Large intestine (tissue), 12 donors: Measurements from ENCODE around the gene SAMD1. TPM values are rescaled to one million over a fixed set of nuclear protein-coding genes. Genes with fewer than 3 reads are reported as not detected.

Experiments
- DNase-seq, 2 donors: peaks; one replicate each; pipeline versions ENCODE4 v3.0.0 to v3.0.0-alpha.2; 2013
- H3K27ac ChIP-seq: one replicate; pipeline ENCODE4 v1.5.1; 2013; ENCODE audit warnings: low read length
- H3K27me3 ChIP-seq: 2 replicates; pipeline ENCODE4 v1.6.1; 2013; ENCODE audit warnings: low read length; ENCODE audit not compliant: control insufficient read depth, insufficient read depth
- H3K36me3 ChIP-seq: 2 replicates; pipeline ENCODE4 v1.6.1; 2013; ENCODE audit warnings: low read length; ENCODE audit not compliant: control insufficient read depth, insufficient read depth
- H3K4me1 ChIP-seq: one replicate; pipeline ENCODE4 v1.6.1; 2013; ENCODE audit warnings: low read length; ENCODE audit not compliant: control insufficient read depth, insufficient read depth
- H3K4me3 ChIP-seq: one replicate; pipeline ENCODE4 v1.5.1; 2013; ENCODE audit warnings: low read length
- H3K9me3 ChIP-seq: one replicate; pipeline ENCODE4 v1.6.1; 2013; ENCODE audit warnings: mild to moderate bottlenecking, low read depth, low read length, moderate library complexity; ENCODE audit not compliant: control insufficient read depth
- WGBS: methylation state at CpG from one replicate; pipeline ENCODE4 v1.1.5; 2013; ENCODE audit warnings: low lambda C conversion rate; ENCODE audit not compliant: insufficient coverage; 5-methylcytosine and 5-hydroxymethylcytosine counted together
- long read RNA-seq, 11 donors: transcript quantifications; one replicate each; lab custom pipeline, GENCODE V29; 2026
- polyA plus RNA-seq: library from polyadenylated mRNA; unstranded; fragments of 120-200 nt; gene quantifications from one replicate; pipeline ENCODE4 v1.2.1, GENCODE V29; 2013

Gene SAMD1
- polyA plus RNA-seq: 40.1 TPM
- long read RNA-seq, donor 1, transcript SAMD1-202 (5 exons, 2,164 nt): major isoform, 12 of 12 reads
- long read RNA-seq, donor 1, partial matches to known transcripts: 0 of 12 reads
- long read RNA-seq, donor 1, other reads (novel, unspliced or antisense): 0 of 12 reads
- long read RNA-seq, donor 2, transcript SAMD1-202 (5 exons, 2,164 nt): major isoform, 15 of 15 reads
- long read RNA-seq, donor 2, partial matches to known transcripts: 0 of 15 reads
- long read RNA-seq, donor 2, other reads (novel, unspliced or antisense): 0 of 15 reads
- long read RNA-seq, donor 3: 0 reads
- long read RNA-seq, donor 4, partial matches to known transcripts: 0 of 2 reads
- long read RNA-seq, donor 4, other reads (novel, unspliced or antisense): 0 of 2 reads
- long read RNA-seq, donor 5, transcript SAMD1-202 (5 exons, 2,164 nt): major isoform, 5 of 5 reads
- long read RNA-seq, donor 5, partial matches to known transcripts: 0 of 5 reads
- long read RNA-seq, donor 5, other reads (novel, unspliced or antisense): 0 of 5 reads
- long read RNA-seq, donor 6, transcript SAMD1-202 (5 exons, 2,164 nt): major isoform, 10 of 10 reads
- long read RNA-seq, donor 6, partial matches to known transcripts: 0 of 10 reads
- long read RNA-seq, donor 6, other reads (novel, unspliced or antisense): 0 of 10 reads
- long read RNA-seq, donor 7, partial matches to known transcripts: 0 of 2 reads
- long read RNA-seq, donor 7, other reads (novel, unspliced or antisense): 0 of 2 reads
- long read RNA-seq, donor 8, transcript SAMD1-202 (5 exons, 2,164 nt): major isoform, 13 of 20 reads
- long read RNA-seq, donor 8, partial matches to known transcripts: 6 of 20 reads
- long read RNA-seq, donor 8, other reads (novel, unspliced or antisense): 0 of 20 reads
- long read RNA-seq, donor 9, transcript SAMD1-202 (5 exons, 2,164 nt): major isoform, 6 of 13 reads
- long read RNA-seq, donor 9, partial matches to known transcripts: 7 of 13 reads
- long read RNA-seq, donor 9, other reads (novel, unspliced or antisense): 0 of 13 reads
- long read RNA-seq, donor 10, transcript SAMD1-202 (5 exons, 2,164 nt): major isoform, 8 of 8 reads
- long read RNA-seq, donor 10, partial matches to known transcripts: 0 of 8 reads
- long read RNA-seq, donor 10, other reads (novel, unspliced or antisense): 0 of 8 reads
- long read RNA-seq, donor 11, transcript SAMD1-202 (5 exons, 2,164 nt): major isoform, 7 of 7 reads
- long read RNA-seq, donor 11, partial matches to known transcripts: 0 of 7 reads
- long read RNA-seq, donor 11, other reads (novel, unspliced or antisense): 0 of 7 reads

DNA sequence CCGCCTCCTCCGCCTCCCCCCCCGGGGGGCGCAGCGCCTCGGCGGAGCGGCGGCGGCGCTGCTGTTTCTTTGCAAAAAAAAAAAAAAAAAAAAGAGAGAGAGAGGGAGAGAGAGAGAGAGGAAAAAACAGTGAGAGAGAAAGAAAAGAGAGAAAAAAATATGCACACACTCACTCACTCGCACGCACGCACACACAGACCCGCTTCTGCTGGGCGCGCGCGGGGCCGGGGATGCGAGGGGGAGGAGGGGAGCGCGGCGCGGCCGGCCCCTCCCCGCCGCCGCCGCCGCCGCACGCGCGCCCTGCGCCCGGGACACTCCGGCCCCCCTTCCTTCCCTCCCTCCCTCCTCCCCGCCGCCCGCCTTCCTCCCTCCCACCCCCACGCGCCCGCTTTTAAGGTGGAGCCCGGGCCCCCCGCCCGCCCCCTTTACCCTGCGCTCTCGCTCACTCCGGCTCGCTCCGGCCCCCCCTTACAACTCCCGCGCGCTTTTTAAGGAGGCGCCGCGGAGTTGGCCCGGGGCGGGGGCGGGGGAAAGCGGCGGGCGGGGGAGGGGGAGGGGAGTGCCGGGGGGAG is at the start of gene SAMD1:
SAMD1 (minus strand) TSS at position 243 of the 572 bp plus-strand sequence.
- 0% methylated on average over 5 of the region's 65 CpGs for WGBS
- peak in 1 of 2 donors; percentile 81 for DNase-seq
- Histone ChIP-seq H3K4me3 (peak within 1 kb of the TSS; percentile 86), H3K27me3 (no peaks in the 10 kb centered on the region), H3K9me3 (peaks cover 3% of the 10 kb centered on the region), H3K36me3 (peaks cover 12% of the 10 kb centered on the region), H3K4me1 (peaks cover 13% of the 10 kb centered on the region), H3K27ac (peak within 1 kb of the TSS; percentile 88)

DNA sequence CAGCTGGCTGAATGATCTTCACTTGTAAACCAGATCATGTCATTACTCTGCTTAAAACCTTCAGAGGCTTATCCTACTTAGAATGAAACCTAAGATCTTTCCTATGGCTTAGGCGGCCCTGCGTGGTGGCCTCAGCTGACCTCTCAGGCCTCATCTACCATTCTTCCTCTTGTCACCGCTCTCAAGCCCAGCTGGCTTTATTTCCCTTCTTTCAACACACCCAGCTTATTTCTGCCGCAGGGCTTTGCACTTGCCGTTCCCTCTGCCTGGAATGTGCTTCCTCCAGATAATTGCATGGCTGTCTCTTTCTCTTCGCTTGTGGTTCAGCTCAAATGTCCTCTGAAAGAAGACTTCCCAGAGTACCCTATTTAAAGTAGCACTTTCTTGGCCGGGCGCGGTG is 49.4 kb upstream of the SAMD1 start:
- Histone ChIP-seq H3K27ac (no peak overlapping the region), H3K9me3 (no peaks in the 10 kb centered on the region), H3K36me3 (no peaks in the 10 kb centered on the region), H3K4me1 (peaks cover 10% of the 10 kb centered on the region), H3K27me3 (no peaks in the 10 kb centered on the region), H3K4me3 (no peak overlapping the region)
- DNase-seq: no peak
- WGBS: 80% methylated on average over 1 of the region's 9 CpGs

DNA sequence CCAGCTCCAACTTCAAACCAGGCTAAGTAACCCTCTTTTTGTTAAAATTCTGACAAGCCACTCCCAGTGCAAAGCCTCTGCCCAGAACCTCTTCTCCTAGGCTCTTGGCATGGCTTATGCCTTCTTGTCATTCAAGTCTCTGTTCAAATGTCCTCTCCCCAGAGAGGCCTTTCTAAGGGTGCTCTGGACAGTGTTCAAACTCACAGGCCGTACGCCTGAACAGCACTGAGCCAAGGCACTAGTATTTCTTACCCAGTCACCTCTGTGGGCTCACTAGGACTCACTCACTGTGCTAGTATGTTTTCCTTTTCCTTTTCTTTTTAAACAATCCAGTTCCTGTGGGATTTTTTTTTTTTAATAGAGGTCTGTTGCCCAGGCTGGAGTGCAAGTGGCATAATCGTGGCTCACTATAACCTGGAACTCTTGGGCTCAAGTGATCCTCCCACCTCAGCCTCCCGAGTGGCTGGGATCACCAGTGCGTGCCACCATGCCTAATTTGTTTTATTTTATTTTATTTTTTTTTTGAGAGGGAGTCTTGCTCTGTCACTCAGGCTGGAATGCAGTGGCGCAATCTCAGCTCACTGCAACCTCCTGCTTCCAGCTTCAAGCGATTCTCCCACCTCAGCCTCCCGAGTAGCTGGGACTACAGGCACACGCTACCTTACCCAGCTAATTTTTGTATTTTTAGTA is 48.2 kb upstream of the SAMD1 start:
- H3K27me3 ChIP-seq: no peaks in the 10 kb centered on the region
- H3K36me3 ChIP-seq: no peaks in the 10 kb centered on the region
- no peak overlapping the region for H3K4me3 ChIP-seq
- no peaks in the 10 kb centered on the region for H3K9me3 ChIP-seq
- DNase-seq: no peak
- no peak overlapping the region for H3K27ac ChIP-seq
- 100% methylated on average over 1 of the region's 9 CpGs for WGBS
- H3K4me1 ChIP-seq: peaks cover 10% of the 10 kb centered on the region

DNA sequence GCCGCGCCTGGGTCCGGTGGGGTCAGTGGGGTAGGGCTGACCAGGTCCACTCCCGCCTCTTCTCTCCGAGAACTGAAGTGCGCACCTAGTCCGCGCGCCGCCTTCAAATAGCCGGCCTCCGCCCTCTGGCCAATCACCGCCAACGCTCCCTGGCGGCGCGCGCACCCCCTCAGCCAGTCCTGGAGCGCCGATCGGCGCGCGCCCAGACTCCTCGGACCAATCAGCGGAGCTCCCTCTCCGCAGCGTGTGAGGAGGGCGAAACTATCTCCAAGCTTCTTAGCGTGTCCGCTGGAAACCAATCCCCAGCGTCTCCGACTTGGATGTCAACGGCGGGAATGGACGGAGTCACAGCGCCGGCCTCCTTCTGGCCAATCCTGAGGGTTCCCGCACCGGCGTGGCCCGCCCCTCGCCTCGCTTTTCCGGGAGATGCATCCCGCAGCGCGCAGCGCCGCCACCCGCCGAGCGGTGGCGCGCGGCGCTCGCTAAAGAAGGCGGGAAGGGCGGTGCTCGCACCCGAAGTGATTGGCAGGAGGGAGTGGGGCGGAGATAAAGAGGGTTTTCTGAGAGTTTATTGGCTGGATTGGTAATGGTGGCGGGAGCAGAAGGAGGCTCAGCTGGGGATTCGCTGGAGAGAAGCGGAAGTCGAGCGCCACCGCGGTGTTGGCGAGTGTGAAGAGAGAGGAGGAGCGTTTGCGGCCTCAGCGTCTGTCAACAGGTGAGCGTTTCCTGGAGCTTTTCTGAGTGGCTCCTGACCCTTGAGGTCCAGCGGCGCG is 46.1 kb upstream of the SAMD1 start, which contains the start of gene ASF1B:
ASF1B (minus strand) TSS at position 81 of the 773 bp plus-strand sequence. CDS start 133 bp downstream, outside the sequence.
- Histone ChIP-seq H3K4me1 (peaks cover 10% of the 10 kb centered on the region), H3K36me3 (no peaks in the 10 kb centered on the region), H3K27ac (peak within 1 kb of the TSS; percentile 97), H3K4me3 (peak within 1 kb of the TSS; percentile 83), H3K9me3 (no peaks in the 10 kb centered on the region), H3K27me3 (no peaks in the 10 kb centered on the region)
- no CpG with 5 or more reads among the region's 78 CpGs for WGBS
- DNase-seq: peak; percentile 100

DNA sequence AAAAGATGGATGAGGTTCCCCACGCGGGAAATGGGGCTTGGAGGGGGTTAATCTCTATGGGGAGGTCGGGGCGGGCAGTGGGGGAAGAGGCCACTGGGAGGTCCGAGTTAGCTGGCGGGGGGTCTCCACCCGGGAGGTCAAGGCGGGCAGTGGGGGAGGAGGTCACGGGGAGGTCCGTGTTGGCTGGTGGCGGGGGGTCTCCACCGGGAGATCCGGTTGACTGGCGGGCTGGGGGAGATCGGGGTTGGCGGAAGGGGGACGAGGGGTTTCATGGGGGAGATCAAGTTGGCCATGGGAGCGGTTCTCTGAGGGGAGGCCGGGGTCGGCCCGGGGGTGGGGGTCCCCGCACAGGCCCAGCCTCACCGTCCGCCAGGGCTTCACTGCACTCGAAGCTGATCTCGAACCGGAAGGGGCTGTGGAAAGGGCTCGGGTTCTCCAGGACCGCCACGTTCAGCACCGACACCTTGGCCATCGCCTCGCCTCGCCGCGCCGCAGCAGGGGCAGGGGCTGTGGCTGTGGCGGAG is 45.5 kb upstream of the SAMD1 start:
- Histone ChIP-seq H3K27ac (no peak overlapping the region), H3K36me3 (no peaks in the 10 kb centered on the region), H3K4me3 (peak overlapping the region; percentile 69), H3K27me3 (no peaks in the 10 kb centered on the region), H3K9me3 (no peaks in the 10 kb centered on the region), H3K4me1 (peaks cover 10% of the 10 kb centered on the region)
- no CpG with 5 or more reads among the region's 38 CpGs for WGBS
- no peak for DNase-seq

DNA sequence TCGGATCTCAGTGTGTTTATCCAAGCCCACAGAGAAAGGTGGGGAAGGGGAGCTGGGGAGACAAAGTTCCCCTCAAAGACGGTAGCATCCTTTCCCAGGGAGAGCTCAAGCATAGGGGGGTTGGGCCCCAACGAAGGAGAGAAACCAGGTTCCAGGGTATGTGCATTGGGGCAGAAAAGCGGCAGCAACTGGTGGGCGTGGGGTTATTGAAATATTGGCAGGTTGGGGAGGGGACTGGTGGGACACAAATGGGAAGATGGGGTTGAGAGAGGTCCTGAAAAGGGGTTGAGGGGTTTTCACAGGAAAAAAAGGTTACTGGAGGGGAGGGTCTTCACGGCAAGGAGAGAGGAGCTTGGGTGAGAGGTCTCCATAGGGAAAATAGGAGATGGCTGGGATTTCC is 44.8 kb upstream of the SAMD1 start:
- WGBS: 40% methylated on average over 2 of the region's 6 CpGs
- no peak for DNase-seq
- Histone ChIP-seq H3K27ac (no peak overlapping the region), H3K4me3 (peak overlapping the region; percentile 69), H3K27me3 (no peaks in the 10 kb centered on the region), H3K4me1 (peaks cover 10% of the 10 kb centered on the region), H3K36me3 (no peaks in the 10 kb centered on the region), H3K9me3 (no peaks in the 10 kb centered on the region)

DNA sequence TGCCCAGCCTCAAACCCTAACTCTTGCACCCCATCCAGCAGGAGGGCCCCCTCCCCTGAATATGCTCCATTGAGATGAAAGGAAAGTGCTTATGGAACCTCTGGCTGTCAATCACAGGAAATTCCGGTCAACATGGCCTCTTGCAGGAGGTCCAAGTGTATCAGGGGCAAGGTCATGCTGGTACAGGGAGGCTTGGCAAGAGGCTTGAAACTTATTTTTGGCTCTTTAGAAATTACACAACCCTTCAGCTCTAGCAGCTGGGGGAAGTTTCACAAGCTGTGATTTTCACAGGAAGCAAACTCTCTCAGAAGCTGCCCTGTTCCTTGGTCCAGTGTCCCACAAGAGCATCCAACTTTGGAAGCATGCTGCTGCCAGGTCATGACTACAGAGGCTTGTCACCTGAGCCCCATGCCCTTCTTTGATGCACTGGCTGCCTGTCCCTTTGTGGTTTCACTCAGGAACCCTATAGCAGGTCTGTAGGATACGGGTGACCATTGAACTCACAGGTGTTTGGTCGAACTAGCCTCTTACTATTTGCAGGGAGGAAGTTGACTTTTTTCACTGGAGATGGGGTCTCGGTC is 37.5 kb upstream of the SAMD1 start:
- no peaks in the 10 kb centered on the region for H3K4me1 ChIP-seq
- peaks cover 2% of the 10 kb centered on the region for H3K36me3 ChIP-seq
- no peaks in the 10 kb centered on the region for H3K27me3 ChIP-seq
- no peaks in the 10 kb centered on the region for H3K9me3 ChIP-seq
- no peak overlapping the region for H3K4me3 ChIP-seq
- DNase-seq: no peak
- H3K27ac ChIP-seq: no peak overlapping the region
- WGBS: no CpG with 5 or more reads among the region's 4 CpGs

DNA sequence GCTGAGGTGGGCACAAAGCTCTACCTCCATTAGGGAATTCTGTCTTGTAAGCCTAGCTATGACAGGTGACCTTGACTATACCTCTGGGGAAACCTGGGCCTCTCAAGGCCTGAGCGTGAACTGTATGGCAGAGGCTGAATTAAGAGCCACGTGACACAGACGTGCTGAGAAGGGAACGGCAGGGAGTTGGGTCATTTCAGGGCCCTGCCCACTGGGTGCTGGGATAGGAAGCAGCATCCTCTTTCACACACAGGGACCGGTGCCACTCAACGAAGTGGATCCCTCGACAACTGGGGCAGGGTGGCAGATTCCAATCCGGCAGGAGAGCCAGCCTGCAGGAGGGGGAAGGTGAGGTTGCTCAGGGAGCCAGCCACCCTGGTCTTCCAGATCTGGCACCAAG is 36.6 kb upstream of the SAMD1 start:
- Histone ChIP-seq H3K9me3 (no peaks in the 10 kb centered on the region), H3K4me3 (no peak overlapping the region), H3K4me1 (no peaks in the 10 kb centered on the region), H3K36me3 (peaks cover 2% of the 10 kb centered on the region), H3K27ac (no peak overlapping the region), H3K27me3 (no peaks in the 10 kb centered on the region)
- DNase-seq: peak; percentile 44 to 67
- 65% methylated on average over 2 of the region's 8 CpGs for WGBS
